Measurements from ENCODE around the gene PIN1. TPM values are rescaled to one million over a fixed set of nuclear protein-coding genes. Genes with fewer than 3 reads are reported as not detected.

Gene PIN1
- total and polyA plus RNA-seq, 10 of the 15 experiments (the other 5 are each of a cell fraction or from before 2014, with no cell fraction given) = 2.4 to 209 (median 71.5) TPM

DNA sequence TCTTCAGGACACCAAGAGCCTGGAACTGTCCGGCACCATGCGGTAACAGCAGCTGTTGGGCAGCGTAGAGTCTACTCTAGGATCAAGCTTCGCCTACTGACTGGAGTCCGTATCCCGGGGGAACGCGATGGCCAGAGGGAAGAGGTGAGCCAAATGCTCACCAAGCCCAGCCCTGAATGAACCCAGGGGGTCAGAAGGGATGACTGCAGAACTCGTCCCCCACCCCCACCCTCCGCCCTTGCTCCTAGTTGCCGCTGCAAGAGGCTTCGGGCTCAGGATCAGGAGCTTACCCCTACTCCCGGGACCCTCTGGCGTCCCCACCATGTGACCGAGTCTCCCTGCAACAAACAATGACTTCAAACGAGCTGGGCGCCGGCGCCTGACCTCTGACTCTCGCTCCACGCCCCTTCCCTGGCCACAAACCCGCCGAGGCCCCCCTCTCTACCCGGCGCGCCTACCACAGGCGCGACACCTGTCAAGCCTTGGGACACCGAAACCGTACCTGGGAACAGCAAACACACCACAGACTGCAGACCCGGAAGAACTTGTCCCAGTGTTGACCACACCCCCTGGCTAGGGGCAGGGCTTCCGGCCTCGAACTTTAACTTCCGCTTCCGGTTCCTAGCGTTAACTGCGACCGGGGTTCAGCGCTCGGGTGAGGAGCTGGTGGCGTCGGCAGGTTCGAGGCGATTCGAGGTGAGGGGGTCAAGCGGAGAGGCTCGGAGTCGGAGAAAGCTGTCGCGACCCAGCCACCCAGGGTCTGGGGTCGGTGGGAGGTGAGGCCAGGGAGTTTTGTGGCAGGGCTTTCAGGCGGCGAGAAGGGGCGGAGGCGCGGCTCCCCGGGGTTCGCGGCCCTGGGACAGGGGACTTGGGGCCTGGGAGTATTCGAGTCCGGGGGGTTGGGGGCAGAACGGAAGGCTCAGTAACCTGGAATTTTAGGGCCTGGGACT lies 7.6 kb upstream of the PIN1 start, which contains the start of gene UBL5 (continued):
- TF ChIP-seq FOXM1 (IDR thresholded peaks at IDR 0.05; ENCODE audit: low read depth, low read length) (no peak), IKZF2 (IDR thresholded peaks at IDR 0.05) (peak in 1 of 2 experiments; percentile 64; a peak in 2 of 4 replicates), TARDBP (IDR thresholded peaks at IDR 0.05; ENCODE audit: borderline replicate concordance) (peak; percentile 78), HCFC1 (IDR thresholded peaks at IDR 0.05; ENCODE audit: low read length) (peak; percentile 71), NRF1 (conservative IDR thresholded peaks at IDR 0.05; ENCODE audit: low read depth, low read length) (no peak), MTA2 (IDR thresholded peaks at IDR 0.05; ENCODE audit: low read depth) (peak; percentile 90), JUND (IDR thresholded peaks at IDR 0.05; ENCODE audit: low read depth, low read length) (no peak), MYC (IDR thresholded peaks at IDR 0.05; ENCODE audit: insufficient read depth, insufficient read length, insufficient replicate concordance, low read length, severe bottlenecking) (no peak)
- TF ChIP-seq, protein P1, sequence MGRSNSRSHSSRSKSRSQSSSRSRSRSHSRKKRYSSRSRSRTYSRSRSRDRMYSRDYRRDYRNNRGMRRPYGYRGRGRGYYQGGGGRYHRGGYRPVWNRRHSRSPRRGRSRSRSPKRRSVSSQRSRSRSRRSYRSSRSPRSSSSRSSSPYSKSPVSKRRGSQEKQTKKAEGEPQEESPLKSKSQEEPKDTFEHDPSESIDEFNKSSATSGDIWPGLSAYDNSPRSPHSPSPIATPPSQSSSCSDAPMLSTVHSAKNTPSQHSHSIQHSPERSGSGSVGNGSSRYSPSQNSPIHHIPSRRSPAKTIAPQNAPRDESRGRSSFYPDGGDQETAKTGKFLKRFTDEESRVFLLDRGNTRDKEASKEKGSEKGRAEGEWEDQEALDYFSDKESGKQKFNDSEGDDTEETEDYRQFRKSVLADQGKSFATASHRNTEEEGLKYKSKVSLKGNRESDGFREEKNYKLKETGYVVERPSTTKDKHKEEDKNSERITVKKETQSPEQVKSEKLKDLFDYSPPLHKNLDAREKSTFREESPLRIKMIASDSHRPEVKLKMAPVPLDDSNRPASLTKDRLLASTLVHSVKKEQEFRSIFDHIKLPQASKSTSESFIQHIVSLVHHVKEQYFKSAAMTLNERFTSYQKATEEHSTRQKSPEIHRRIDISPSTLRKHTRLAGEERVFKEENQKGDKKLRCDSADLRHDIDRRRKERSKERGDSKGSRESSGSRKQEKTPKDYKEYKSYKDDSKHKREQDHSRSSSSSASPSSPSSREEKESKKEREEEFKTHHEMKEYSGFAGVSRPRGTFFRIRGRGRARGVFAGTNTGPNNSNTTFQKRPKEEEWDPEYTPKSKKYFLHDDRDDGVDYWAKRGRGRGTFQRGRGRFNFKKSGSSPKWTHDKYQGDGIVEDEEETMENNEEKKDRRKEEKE (IDR thresholded peaks at IDR 0.05) = no peak
